NB4 (cell line): ENCODE data around the gene IFT20.

Experiments
- DNase-seq: peaks from one replicate; pipeline ENCODE4 v3.0.0; 2010; ENCODE audit warnings: low read depth
- H3K4me3 ChIP-seq: one replicate; pipeline ENCODE4 v1.5.1; 2011; ENCODE audit warnings: mild to moderate bottlenecking, low read depth, low read length, moderate library complexity
- CTCF ChIP-seq: IDR thresholded peaks from one replicate; pipeline ENCODE4 v1.5.1; 2012; ENCODE audit warnings: low read depth, low read length
- MAX ChIP-seq: IDR thresholded peaks from 2 replicates; pipeline ENCODE4 v1.6.1; 2011; ENCODE audit warnings: low read depth, low read length
- MYC ChIP-seq: IDR thresholded peaks from 2 replicates; pipeline ENCODE4 v1.6.1; 2011; ENCODE audit warnings: low read depth, low read length
- POLR2A ChIP-seq: IDR thresholded peaks from 2 replicates; pipeline ENCODE4 v1.6.1; 2011; ENCODE audit warnings: mild to moderate bottlenecking; ENCODE audit not compliant: insufficient read length; ENCODE audit errors: extremely low read depth

The IFT20 gene

GRCh38 chr17:28328325-28328724, 6.9 kb downstream of the IFT20 start:
- no peak for DNase-seq
- no peak for TF ChIP-seq MYC
- TF ChIP-seq CTCF = no peak
- TF ChIP-seq POLR2A = no peak
- TF ChIP-seq MAX = no peak
- H3K4me3 ChIP-seq = no peak overlapping the region

DNA sequence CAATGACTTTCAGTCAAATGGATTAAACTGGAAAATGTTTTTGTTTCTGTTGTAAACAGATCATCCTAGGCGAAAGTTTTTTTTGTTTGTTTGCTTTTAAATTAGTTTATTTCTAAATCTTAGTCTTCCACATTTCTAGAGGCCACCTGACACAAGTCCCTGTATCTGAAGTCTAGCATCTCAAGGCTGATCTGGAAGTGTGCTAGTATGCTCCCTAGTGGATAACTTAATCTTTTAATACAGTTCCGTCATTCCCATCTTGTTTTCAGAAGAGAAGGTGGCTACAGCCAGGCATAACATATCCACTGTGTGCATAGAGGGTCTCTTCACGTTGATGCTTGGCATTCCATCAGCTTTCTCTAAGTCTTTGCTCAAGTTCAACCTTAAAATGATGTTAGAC, 7.6 kb downstream of the IFT20 start:
- DNase-seq = no peak
- TF ChIP-seq MYC (no peak), CTCF (no peak)
- H3K4me3 ChIP-seq = no peak overlapping the region

GRCh38 chr17:28327031-28327607, 8.2 kb downstream of the IFT20 start:
- H3K4me3 ChIP-seq = no peak overlapping the region
- TF ChIP-seq CTCF (no peak), MAX (no peak), POLR2A (no peak), MYC (no peak)
- DNase-seq = no peak

- no peak for DNase-seq
These were observed 9.2 kb downstream of the IFT20 start for GRCh38 chr17:28326114-28326513.

GRCh38 chr17:28325211-28325610, 10.1 kb downstream of the IFT20 start:
- DNase-seq = no peak
- no peak for TF ChIP-seq POLR2A
- TF ChIP-seq MYC = no peak
- TF ChIP-seq CTCF = no peak
- no peak for TF ChIP-seq MAX
- no peak overlapping the region for H3K4me3 ChIP-seq

More at GRCh38 chr17:28326114-28326513, 9.2 kb downstream of the IFT20 start:
- TF ChIP-seq MAX = no peak
- TF ChIP-seq POLR2A = no peak
- no peak for TF ChIP-seq MYC
- no peak for TF ChIP-seq CTCF
- no peak overlapping the region for H3K4me3 ChIP-seq

DNA sequence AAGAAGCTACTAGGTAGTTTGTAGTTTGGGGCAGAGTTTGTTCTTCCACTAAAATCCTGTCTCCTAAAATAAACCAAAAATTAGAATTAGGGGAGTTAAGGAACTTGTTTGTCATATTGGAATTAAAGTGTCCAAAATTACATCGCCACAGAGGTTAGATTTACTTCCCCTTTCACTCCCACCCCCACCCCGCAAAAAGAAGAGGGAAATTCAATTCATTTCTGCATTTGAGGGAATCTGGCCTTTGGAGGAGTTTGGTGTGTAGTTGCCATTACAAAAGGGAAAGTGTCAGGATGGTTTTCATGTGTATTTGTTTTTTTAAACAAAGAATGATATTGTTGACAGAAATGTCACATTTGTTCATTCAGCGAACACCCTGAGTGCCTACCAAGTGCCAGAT, 10.5 kb downstream of the IFT20 start:
- no peak overlapping the region for H3K4me3 ChIP-seq
- peak; percentile 38 for DNase-seq
- no peak for TF ChIP-seq CTCF
- no peak for TF ChIP-seq MYC
- no peak for TF ChIP-seq MAX
- no peak for TF ChIP-seq POLR2A
